ENCODE data around the gene AFF3.

- TF ChIP-seq CTCF (conservative IDR thresholded peaks at IDR 0.05 in 1 of 2, IDR thresholded peaks at IDR 0.05 in 1 of 2; ENCODE audit: extremely low read depth in 1 of 2, insufficient read depth in 1 of 2, low read depth in 1 of 2, low read length in 2 of 2) (no peak), EZH2 (IDR thresholded peaks at IDR 0.05; ENCODE audit: borderline replicate concordance, low read length) (no peak)
Measured at GRCh38 chr2:99974682-99975375, 167.6 kb downstream of the AFF3 start.

Measured in mammary epithelial cell (primary cell).